Measurements from ENCODE around the gene HEATR9. TPM values are rescaled to one million over a fixed set of nuclear protein-coding genes. Genes with fewer than 3 reads are reported as not detected.

The HEATR9 gene
- total RNA-seq, 4 donors from 2014 or later, result not detected

DNA sequence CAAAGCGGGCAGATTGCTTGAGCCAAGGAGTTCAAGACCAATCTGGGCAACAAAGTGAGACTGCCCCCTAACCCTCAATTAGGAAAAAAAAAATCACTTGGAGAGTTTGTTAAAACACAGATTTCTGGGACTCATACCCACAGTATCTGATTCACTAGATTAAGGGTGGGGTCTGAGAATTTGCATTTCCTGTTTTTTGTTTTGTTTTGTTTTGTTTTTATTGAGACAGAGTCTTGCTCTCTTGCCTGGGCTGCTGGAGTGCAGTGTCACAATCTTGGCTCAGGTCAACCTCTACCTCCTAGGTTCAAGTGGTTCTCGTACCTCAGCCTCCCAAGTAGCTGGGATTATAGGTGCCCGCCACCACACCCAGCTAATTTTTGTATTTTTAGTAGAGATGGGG is 1.1 kb downstream of the HEATR9 start:
- DNase-seq, result no peak
- intact Hi-C loops (cut with DNase I; ENCODE audit: low total_unique reads), result no loop called here
- TF ChIP-seq, protein P1, sequence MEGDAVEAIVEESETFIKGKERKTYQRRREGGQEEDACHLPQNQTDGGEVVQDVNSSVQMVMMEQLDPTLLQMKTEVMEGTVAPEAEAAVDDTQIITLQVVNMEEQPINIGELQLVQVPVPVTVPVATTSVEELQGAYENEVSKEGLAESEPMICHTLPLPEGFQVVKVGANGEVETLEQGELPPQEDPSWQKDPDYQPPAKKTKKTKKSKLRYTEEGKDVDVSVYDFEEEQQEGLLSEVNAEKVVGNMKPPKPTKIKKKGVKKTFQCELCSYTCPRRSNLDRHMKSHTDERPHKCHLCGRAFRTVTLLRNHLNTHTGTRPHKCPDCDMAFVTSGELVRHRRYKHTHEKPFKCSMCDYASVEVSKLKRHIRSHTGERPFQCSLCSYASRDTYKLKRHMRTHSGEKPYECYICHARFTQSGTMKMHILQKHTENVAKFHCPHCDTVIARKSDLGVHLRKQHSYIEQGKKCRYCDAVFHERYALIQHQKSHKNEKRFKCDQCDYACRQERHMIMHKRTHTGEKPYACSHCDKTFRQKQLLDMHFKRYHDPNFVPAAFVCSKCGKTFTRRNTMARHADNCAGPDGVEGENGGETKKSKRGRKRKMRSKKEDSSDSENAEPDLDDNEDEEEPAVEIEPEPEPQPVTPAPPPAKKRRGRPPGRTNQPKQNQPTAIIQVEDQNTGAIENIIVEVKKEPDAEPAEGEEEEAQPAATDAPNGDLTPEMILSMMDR (IDR thresholded peaks at IDR 0.05), result no peak
- no peak for TF ChIP-seq POLR2A (IDR thresholded peaks at IDR 0.05)
- H3K36me3 ChIP-seq, result no peaks in the 10 kb centered on the region
- H3K27me3 ChIP-seq, result no peaks in the 10 kb centered on the region
- no peaks in the 10 kb centered on the region for H3K9me3 ChIP-seq
- no peak overlapping the region for H3K4me3 ChIP-seq
- H3K27ac ChIP-seq, result no peak overlapping the region
- H3K4me1 ChIP-seq, result no peaks in the 10 kb centered on the region

DNA sequence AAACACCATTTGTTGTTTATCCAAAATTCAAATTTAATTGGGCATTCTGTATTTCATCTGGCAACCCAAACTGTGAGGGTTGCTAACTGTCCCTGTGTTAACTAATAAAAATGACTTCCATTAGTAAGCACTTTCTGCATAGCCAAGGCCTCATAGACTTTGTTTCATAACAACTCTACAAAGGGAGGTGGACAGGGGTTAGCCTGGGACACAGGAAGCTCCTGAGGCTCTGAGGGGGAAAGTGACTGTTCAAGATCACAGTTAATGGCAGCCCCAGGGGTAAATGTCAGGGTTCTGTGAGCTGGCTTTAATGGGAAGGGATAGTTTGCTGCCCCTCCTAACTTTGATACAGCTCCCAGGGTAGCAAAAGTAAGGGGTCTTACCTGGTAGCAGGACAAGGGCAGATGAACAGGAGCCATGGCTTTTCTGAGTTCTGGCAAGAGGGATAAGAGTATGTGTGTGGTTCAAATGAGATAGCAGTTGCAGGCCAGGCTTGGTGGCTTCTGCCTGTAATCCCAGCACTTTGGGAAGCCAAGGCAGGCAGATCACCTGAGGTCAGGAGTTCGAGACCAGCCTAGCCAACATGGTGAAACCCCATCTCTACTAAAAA is 2.2 kb downstream of the HEATR9 start:
- intact Hi-C loops (cut with DNase I; ENCODE audit: low total_unique reads), result no loop called here
- no peak overlapping the region for H3K27ac ChIP-seq
- TF ChIP-seq POLR2A (IDR thresholded peaks at IDR 0.05), result no peak
- TF ChIP-seq, protein P1 (IDR thresholded peaks at IDR 0.05), result no peak
- H3K36me3 ChIP-seq, result no peaks in the 10 kb centered on the region
- no peak for DNase-seq
- no peak overlapping the region for H3K4me3 ChIP-seq
- no peaks in the 10 kb centered on the region for H3K27me3 ChIP-seq
- no peaks in the 10 kb centered on the region for H3K9me3 ChIP-seq
- no peaks in the 10 kb centered on the region for H3K4me1 ChIP-seq

DNA sequence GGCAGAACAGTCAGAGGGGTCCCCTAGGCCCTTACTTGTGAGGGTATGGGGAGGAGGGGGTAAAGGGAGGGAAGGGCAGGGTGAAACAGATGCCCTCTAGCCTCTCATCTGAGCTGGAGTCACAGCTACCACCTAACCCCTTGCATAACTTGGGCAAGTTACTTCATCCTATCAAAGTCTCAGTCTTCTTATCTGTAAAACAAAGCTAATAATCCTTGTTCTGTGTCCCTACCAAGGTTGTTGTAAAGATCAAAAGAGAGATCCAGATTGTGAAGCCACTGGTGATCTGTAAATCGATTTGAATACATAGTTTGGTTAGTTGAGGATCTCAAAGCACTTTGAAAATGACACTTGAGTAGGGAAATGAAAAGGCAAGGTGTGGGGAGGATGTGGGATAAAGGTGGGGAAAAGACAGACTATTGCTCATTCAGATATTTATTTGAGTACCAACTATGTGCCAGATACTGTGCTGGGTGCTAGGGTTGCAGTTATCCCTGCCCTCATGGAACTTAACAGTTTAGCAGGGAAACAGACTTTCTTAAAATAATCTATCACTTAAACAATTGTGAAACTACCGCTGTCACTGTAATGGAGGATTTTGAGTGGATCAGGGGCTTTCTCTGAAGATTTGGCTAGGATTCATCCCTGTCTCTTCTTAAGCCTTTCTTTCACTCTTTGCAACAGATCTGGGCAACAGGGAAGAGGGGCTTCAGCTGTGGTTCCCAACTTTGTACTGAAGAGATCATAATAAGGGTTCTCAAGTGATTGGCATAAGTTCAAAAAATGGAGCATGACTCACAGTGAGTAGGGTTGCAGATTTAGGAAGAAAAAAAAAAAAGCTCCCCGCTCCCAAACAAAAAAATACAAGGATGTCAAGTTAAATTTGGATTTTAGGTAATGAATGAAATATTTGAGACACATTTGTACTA is 3.0 kb downstream of the HEATR9 start:
- Histone ChIP-seq H3K4me1 (no peaks in the 10 kb centered on the region), H3K27ac (no peak overlapping the region), H3K9me3 (no peaks in the 10 kb centered on the region), H3K4me3 (no peak overlapping the region), H3K36me3 (no peaks in the 10 kb centered on the region), H3K27me3 (no peaks in the 10 kb centered on the region)
- no peak for TF ChIP-seq POLR2A (IDR thresholded peaks at IDR 0.05)
- TF ChIP-seq, protein P1 (IDR thresholded peaks at IDR 0.05), result no peak
- intact Hi-C loops (cut with DNase I; ENCODE audit: low total_unique reads), result no loop called here
- DNase-seq, result no peak

DNA sequence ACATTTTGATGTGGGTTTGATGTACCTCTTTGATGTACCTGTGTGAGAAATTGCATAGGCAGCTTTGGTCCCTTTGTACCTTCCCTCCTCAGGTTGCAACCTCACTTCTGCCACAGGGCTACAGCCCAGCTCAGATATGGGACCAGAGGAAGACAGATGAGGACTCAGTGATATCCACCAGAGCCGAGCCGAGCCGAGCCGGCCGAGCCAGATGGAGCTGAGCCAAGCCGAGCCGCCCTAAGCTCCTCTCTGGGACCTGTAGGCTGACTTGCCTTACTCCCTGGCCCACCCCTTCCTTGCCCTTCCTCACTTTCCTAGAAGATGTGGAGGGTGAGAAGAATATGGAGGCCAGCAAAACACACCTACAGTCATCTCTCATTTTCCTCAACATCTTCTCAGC is 3.8 kb downstream of the HEATR9 start:
- Histone ChIP-seq H3K4me3 (no peak overlapping the region), H3K27me3 (no peaks in the 10 kb centered on the region), H3K27ac (no peak overlapping the region), H3K4me1 (no peaks in the 10 kb centered on the region), H3K9me3 (no peaks in the 10 kb centered on the region), H3K36me3 (no peaks in the 10 kb centered on the region)
- TF ChIP-seq, protein P1 (IDR thresholded peaks at IDR 0.05), result no peak
- no peak for TF ChIP-seq POLR2A (IDR thresholded peaks at IDR 0.05)
- intact Hi-C loops (cut with DNase I; ENCODE audit: low total_unique reads), result no loop called here
- no peak for DNase-seq

DNA sequence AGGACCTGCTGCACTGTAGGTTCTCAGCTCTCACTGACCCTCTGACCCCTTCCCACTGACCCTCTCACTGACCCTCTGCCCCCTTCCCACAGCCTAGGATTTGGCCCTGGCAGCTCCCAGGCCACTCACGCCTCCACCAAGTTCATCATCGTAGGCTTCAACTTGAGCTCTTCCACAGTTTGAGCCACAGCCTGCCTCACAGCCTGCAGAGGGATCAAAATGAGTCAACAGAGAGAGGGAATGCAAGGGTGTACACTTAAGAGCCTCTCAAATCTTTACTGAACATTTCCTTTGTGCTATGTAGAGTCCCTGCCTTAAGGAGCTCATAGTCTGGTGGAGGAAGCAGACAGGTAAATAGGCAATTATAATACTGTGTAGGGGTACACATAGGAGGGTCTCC is 12.1 kb downstream of the HEATR9 start:
- intact Hi-C loops (cut with DNase I; ENCODE audit: low total_unique reads), result no loop called here
- Histone ChIP-seq H3K27me3 (no peaks in the 10 kb centered on the region), H3K9me3 (no peaks in the 10 kb centered on the region), H3K27ac (no peak overlapping the region), H3K4me1 (no peaks in the 10 kb centered on the region), H3K36me3 (no peaks in the 10 kb centered on the region), H3K4me3 (no peak overlapping the region)
- TF ChIP-seq, protein P1 (IDR thresholded peaks at IDR 0.05), result no peak
- TF ChIP-seq POLR2A (IDR thresholded peaks at IDR 0.05), result no peak
- no peak for DNase-seq

Measured in uterus (tissue), 4 donors.